ENCODE data around the gene RAB23.
"Not testable (repeated sequence)": the region's sequence is repeated elsewhere in the genome, so short reads cannot be mapped to it uniquely, and the experiment has no call there.

RAB23 gene

DNA sequence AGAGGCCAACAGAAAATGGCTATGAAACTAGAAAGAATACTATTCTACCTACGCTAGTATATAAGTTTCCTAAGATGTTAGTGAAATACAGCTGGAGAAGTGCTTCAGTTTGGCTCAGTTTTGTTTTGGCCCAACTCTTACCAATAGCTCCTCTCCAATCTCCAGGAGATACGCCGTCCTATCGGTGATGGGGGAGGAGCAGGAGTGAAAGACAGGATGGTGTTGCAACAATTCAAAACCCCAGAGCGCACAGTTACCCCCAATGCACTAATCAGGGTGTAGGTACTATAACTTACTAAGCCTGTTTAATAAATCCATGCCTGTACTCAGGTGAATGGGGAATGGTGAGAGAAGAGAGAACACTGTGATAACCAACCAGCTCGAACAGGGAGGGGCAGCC is 24.2 kb upstream of the RAB23 start:
- no peaks in the 10 kb centered on the region for H3K9me3 ChIP-seq (ENCODE audit: insufficient read depth, low read depth, low read length)
- H3K79me2 ChIP-seq (ENCODE audit: insufficient read depth, low read length), result no peaks in the 10 kb centered on the region
- H3K9ac ChIP-seq (ENCODE audit: low read depth, low read length, poor library complexity, severe bottlenecking), result no peak overlapping the region
- no peak overlapping the region for H3K4me2 ChIP-seq (ENCODE audit: low read depth, low read length, poor library complexity, severe bottlenecking)
- no peak overlapping the region for H2AFZ ChIP-seq (ENCODE audit: low read length)
- H3K36me3 ChIP-seq (ENCODE audit: insufficient read depth, low read length), result no peaks in the 10 kb centered on the region
- H3F3A ChIP-seq (ENCODE audit: low read depth), result no peaks in the 10 kb centered on the region
- no peaks in the 10 kb centered on the region for H4K20me1 ChIP-seq (ENCODE audit: insufficient read depth, low read length, poor library complexity, severe bottlenecking)
- H3K4me3 ChIP-seq (ENCODE audit: low read length, poor library complexity, severe bottlenecking), result no peak overlapping the region
- peaks cover 24% of the 10 kb centered on the region for H3K4me1 ChIP-seq (ENCODE audit: insufficient read depth, low read length, poor library complexity, severe bottlenecking)
- H3K9me2 ChIP-seq (replicated peaks; ENCODE audit: low read depth, low read length), result no peaks in the 10 kb centered on the region
- H3K27me3 ChIP-seq (ENCODE audit: insufficient read depth, low read length, poor library complexity, severe bottlenecking), result no peaks in the 10 kb centered on the region
- TF ChIP-seq EZH2phosphoT487 (IDR thresholded peaks at IDR 0.05; ENCODE audit: borderline replicate concordance), result no peak
- TF ChIP-seq, protein P1, sequence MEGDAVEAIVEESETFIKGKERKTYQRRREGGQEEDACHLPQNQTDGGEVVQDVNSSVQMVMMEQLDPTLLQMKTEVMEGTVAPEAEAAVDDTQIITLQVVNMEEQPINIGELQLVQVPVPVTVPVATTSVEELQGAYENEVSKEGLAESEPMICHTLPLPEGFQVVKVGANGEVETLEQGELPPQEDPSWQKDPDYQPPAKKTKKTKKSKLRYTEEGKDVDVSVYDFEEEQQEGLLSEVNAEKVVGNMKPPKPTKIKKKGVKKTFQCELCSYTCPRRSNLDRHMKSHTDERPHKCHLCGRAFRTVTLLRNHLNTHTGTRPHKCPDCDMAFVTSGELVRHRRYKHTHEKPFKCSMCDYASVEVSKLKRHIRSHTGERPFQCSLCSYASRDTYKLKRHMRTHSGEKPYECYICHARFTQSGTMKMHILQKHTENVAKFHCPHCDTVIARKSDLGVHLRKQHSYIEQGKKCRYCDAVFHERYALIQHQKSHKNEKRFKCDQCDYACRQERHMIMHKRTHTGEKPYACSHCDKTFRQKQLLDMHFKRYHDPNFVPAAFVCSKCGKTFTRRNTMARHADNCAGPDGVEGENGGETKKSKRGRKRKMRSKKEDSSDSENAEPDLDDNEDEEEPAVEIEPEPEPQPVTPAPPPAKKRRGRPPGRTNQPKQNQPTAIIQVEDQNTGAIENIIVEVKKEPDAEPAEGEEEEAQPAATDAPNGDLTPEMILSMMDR (conservative IDR thresholded peaks at IDR 0.05; ENCODE audit: low read length), result no peak

DNA sequence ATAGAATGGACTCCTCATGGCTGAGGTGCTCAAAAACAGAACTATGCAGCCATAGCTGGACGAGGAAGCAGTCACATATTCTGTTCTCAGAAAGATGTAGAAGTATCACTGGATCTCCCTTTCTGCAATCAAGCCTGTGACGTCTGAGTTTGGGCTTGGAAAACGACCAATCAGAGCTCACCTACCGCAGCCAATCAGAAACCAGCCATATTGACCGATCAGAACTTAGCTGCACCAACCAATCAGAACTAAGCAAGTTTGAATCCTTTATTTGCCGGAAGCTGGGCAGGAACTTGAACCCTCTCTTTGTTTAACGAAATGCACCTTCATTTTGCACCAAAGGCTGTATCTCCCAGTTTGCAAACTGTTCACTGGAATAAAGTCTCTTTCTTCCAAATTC is 21.8 kb upstream of the RAB23 start:
- Histone ChIP-seq H2AFZ (ENCODE audit: low read length) (no peak overlapping the region), H3K4me3 (ENCODE audit: low read length, poor library complexity, severe bottlenecking) (no peak overlapping the region), H3K27me3 (ENCODE audit: insufficient read depth, low read length, poor library complexity, severe bottlenecking) (no peaks in the 10 kb centered on the region), H3K9me3 (ENCODE audit: insufficient read depth, low read depth, low read length) (no peaks in the 10 kb centered on the region), H3K4me1 (ENCODE audit: insufficient read depth, low read length, poor library complexity, severe bottlenecking) (peaks cover 8% of the 10 kb centered on the region), H3K9me2 (replicated peaks; ENCODE audit: low read depth, low read length) (no peaks in the 10 kb centered on the region), H4K20me1 (ENCODE audit: insufficient read depth, low read length, poor library complexity, severe bottlenecking) (no peaks in the 10 kb centered on the region), H3F3A (ENCODE audit: low read depth) (no peaks in the 10 kb centered on the region), H3K4me2 (ENCODE audit: low read depth, low read length, poor library complexity, severe bottlenecking) (no peak overlapping the region), H3K36me3 (ENCODE audit: insufficient read depth, low read length) (no peaks in the 10 kb centered on the region), H3K9ac (ENCODE audit: low read depth, low read length, poor library complexity, severe bottlenecking) (no peak overlapping the region), H3K79me2 (ENCODE audit: insufficient read depth, low read length) (no peaks in the 10 kb centered on the region)
- no peak for TF ChIP-seq EZH2phosphoT487 (IDR thresholded peaks at IDR 0.05; ENCODE audit: borderline replicate concordance)
- TF ChIP-seq, protein P1 (conservative IDR thresholded peaks at IDR 0.05; ENCODE audit: low read length), result no peak

DNA sequence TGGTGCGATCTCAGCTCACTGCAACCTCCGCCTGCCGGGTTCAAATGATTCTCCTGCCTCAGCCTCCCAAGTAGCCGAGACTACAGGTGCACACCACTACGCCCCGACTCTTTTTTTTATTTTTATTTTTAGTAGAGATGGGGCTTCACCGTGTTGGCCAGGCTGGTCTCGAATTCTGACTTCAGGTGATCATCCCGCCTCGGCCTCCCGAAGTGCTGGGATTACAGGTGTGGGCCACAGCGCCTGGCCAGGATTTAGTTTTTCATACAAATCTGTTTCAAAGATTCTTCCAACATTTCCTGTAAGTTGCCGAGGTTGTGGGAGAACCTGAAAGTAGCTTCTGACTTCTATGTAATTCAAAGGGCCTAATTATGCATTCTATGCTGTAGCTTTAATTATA is 21.4 kb upstream of the RAB23 start:
- H3K9me2 ChIP-seq (replicated peaks; ENCODE audit: low read depth, low read length); H3K9ac ChIP-seq (ENCODE audit: low read depth, low read length, poor library complexity, severe bottlenecking); H3K4me1 ChIP-seq (ENCODE audit: insufficient read depth, low read length, poor library complexity, severe bottlenecking); H3K4me2 ChIP-seq (ENCODE audit: low read depth, low read length, poor library complexity, severe bottlenecking); H4K20me1 ChIP-seq (ENCODE audit: insufficient read depth, low read length, poor library complexity, severe bottlenecking); H3K27me3 ChIP-seq (ENCODE audit: insufficient read depth, low read length, poor library complexity, severe bottlenecking); H3K9me3 ChIP-seq (ENCODE audit: insufficient read depth, low read depth, low read length); H3F3A ChIP-seq (ENCODE audit: low read depth); H3K4me3 ChIP-seq (ENCODE audit: low read length, poor library complexity, severe bottlenecking); H3K36me3 ChIP-seq (ENCODE audit: insufficient read depth, low read length); H2AFZ ChIP-seq (ENCODE audit: low read length); H3K79me2 ChIP-seq (ENCODE audit: insufficient read depth, low read length): not testable (repeated sequence)

DNA sequence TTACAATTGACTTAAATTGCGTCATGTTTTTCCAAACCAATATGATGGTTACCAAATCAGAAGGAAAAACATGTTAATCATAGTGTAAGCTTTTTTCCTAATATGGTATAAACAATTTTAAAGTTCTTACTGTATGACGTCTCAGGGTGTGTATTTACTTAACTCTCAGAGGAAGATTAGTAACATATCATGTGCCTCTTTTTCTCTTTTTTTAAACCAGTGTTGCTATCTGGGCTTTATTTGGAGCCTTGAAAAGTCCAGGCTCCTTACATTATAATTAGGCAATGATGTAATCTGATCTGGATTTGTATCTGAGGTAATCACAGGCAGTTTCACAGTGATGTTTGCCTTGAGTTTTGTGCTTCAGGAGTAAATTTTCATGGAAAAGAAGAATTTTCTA is 20.4 kb upstream of the RAB23 start:
- no peak overlapping the region for H2AFZ ChIP-seq (ENCODE audit: low read length)
- TF ChIP-seq, protein P1 (conservative IDR thresholded peaks at IDR 0.05; ENCODE audit: low read length), result no peak
- TF ChIP-seq EZH2phosphoT487 (IDR thresholded peaks at IDR 0.05; ENCODE audit: borderline replicate concordance), result no peak

More for the DNA sequence above, 20.4 kb upstream of the RAB23 start:
- no peaks in the 10 kb centered on the region for H3K27me3 ChIP-seq (ENCODE audit: insufficient read depth, low read length, poor library complexity, severe bottlenecking)
- H3K9ac ChIP-seq (ENCODE audit: low read depth, low read length, poor library complexity, severe bottlenecking), result no peak overlapping the region
- no peaks in the 10 kb centered on the region for H3K9me2 ChIP-seq (replicated peaks; ENCODE audit: low read depth, low read length)
- H3K4me1 ChIP-seq (ENCODE audit: insufficient read depth, low read length, poor library complexity, severe bottlenecking), result peaks cover 4% of the 10 kb centered on the region
- no peak overlapping the region for H3K4me2 ChIP-seq (ENCODE audit: low read depth, low read length, poor library complexity, severe bottlenecking)
- no peaks in the 10 kb centered on the region for H3K79me2 ChIP-seq (ENCODE audit: insufficient read depth, low read length)
- H4K20me1 ChIP-seq (ENCODE audit: insufficient read depth, low read length, poor library complexity, severe bottlenecking), result no peaks in the 10 kb centered on the region
- no peaks in the 10 kb centered on the region for H3K9me3 ChIP-seq (ENCODE audit: insufficient read depth, low read depth, low read length)
- no peaks in the 10 kb centered on the region for H3K36me3 ChIP-seq (ENCODE audit: insufficient read depth, low read length)
- H3K4me3 ChIP-seq (ENCODE audit: low read length, poor library complexity, severe bottlenecking), result no peak overlapping the region
- H3F3A ChIP-seq (ENCODE audit: low read depth), result no peaks in the 10 kb centered on the region

All from Loucy (cell line).